Panc1 (cell line): ENCODE data around the gene PCBD2. TPM values are rescaled to one million over a fixed set of nuclear protein-coding genes. Genes with fewer than 3 reads are reported as not detected.

ENCODE experiments used
- ATAC-seq: fragments of 200-7000 bp; cut with Tn5 transposase; 2 replicates; pipeline ENCODE4 v1.9.1; 2020; ENCODE audit warnings: mild to moderate bottlenecking, moderate library complexity
- BruUV-seq: library from RNA; stranded (reverse); fragments of 400-500 nt; replicated peaks from 2 replicates; lab custom pipeline; 2021; lab: Mats Ljungman, UMichigan
- CTCF ChIA-PET: fragments of 300-600 bp; sonication (Branson Sonifier 250); formaldehyde crosslinking; loops from one replicate; lab custom pipeline; 2022; ENCODE audit warnings: antibody characterized with exemption; lab: Charles Lee
- POLR2A ChIA-PET: fragments of 300-600 bp; sonication (Branson Sonifier 250); formaldehyde crosslinking; loops from one replicate; lab custom pipeline; 2022; ENCODE audit warnings: antibody characterized with exemption; lab: Charles Lee
- DNase-seq: peaks from one replicate; pipeline ENCODE4 v3.0.0-alpha.2; 2010; ENCODE audit warnings: low read depth, low spot score
- H3K27ac ChIP-seq: 2 replicates; pipeline ENCODE4 v1.5.1; 2011; ENCODE audit warnings: mild to moderate bottlenecking, low read length, inconsistent platforms
- H3K27me3 ChIP-seq: fragments of 200-500 bp; sonication (Bioruptor generic); 2 replicates; pipeline ENCODE4 v1.6.0; 2014; ENCODE audit warnings: low read length, inconsistent platforms; ENCODE audit not compliant: control insufficient read depth, insufficient read depth
- H3K36me3 ChIP-seq: fragments of 200-500 bp; sonication (Bioruptor generic); 2 replicates; pipeline ENCODE4 v1.5.1; 2014; ENCODE audit warnings: inconsistent platforms, mild to moderate bottlenecking, low read length, moderate library complexity; ENCODE audit not compliant: control insufficient read depth, insufficient read depth
- H3K4me1 ChIP-seq: 2 replicates; pipeline ENCODE4 v1.5.1; 2011; ENCODE audit warnings: inconsistent platforms, mild to moderate bottlenecking, low read length, moderate library complexity; ENCODE audit not compliant: control insufficient read depth, insufficient read depth
- H3K4me3 ChIP-seq, 2 experiments: 2 replicates each; pipeline ENCODE4 v1.5.1; 2011 to 2012; ENCODE audit warnings: low read depth in 2 of 2, low read length in 2 of 2, mild to moderate bottlenecking in 2 of 2, inconsistent platforms in 1 of 2, moderate library complexity in 1 of 2
- H3K9me3 ChIP-seq: fragments of 200-500 bp; sonication (Bioruptor generic); 2 replicates; pipeline ENCODE4 v1.5.1; 2014; ENCODE audit warnings: low read depth, mild to moderate bottlenecking, inconsistent platforms, low read length, moderate library complexity; ENCODE audit not compliant: control insufficient read depth, insufficient read depth
- POLR2AphosphoS5 ChIP-seq: IDR thresholded peaks from 2 replicates; pipeline ENCODE4 v1.6.1; 2012; ENCODE audit warnings: mild to moderate bottlenecking, low read depth, low read length, moderate library complexity
- SIN3A ChIP-seq: IDR thresholded peaks from 2 replicates; pipeline ENCODE4 v1.6.1; 2012; ENCODE audit warnings: low read depth, mild to moderate bottlenecking, low read length, moderate library complexity, borderline replicate concordance; ENCODE audit not compliant: insufficient read depth
- TCF7L2 ChIP-seq: IDR thresholded peaks from 2 replicates; pipeline ENCODE4 v1.6.1; 2011; ENCODE audit warnings: mild to moderate bottlenecking, low read depth, low read length, inconsistent platforms
- in situ Hi-C: cut with HindIII; loops from 2 replicates; pipeline ENCODE4 v1.10.0; 2016; ENCODE audit warnings: low sequenced_read_pairs, low pct_unique_long_range_greater_than_20kb
- intact Hi-C: fragments of 100-400 bp; cut with micrococcal nuclease; formaldehyde crosslinking; loops from one replicate; pipeline ENCODE4 v1.10.0; 2022; ENCODE audit not compliant: unreplicated experiment
- total RNA-seq: library from RNA; stranded (reverse); gene quantifications from one replicate; pipeline ENCODE4 v1.2.1, GENCODE V29; 2021; ENCODE audit not compliant: unreplicated experiment
- TF ChIP-seq, protein P1 (sequence below): fragments of 450-650 bp; IDR thresholded peaks from 2 replicates; pipeline ENCODE4 v1.5.1; 2017; ENCODE audit warnings: mild to moderate bottlenecking
- TF ChIP-seq, protein P2 (sequence below), 2 experiments: IDR thresholded peaks; 2 replicates each; pipeline ENCODE4 v1.6.1; 2011 to 2012; ENCODE audit warnings: low read depth in 2 of 2, control low read depth in 1 of 2, low read length in 1 of 2, mild to moderate bottlenecking in 1 of 2, moderate library complexity in 1 of 2; ENCODE audit not compliant: insufficient read depth in 1 of 2

PCBD2 gene
- total RNA-seq, 1 experiment from 2014 or later = 19.8 TPM

DNA sequence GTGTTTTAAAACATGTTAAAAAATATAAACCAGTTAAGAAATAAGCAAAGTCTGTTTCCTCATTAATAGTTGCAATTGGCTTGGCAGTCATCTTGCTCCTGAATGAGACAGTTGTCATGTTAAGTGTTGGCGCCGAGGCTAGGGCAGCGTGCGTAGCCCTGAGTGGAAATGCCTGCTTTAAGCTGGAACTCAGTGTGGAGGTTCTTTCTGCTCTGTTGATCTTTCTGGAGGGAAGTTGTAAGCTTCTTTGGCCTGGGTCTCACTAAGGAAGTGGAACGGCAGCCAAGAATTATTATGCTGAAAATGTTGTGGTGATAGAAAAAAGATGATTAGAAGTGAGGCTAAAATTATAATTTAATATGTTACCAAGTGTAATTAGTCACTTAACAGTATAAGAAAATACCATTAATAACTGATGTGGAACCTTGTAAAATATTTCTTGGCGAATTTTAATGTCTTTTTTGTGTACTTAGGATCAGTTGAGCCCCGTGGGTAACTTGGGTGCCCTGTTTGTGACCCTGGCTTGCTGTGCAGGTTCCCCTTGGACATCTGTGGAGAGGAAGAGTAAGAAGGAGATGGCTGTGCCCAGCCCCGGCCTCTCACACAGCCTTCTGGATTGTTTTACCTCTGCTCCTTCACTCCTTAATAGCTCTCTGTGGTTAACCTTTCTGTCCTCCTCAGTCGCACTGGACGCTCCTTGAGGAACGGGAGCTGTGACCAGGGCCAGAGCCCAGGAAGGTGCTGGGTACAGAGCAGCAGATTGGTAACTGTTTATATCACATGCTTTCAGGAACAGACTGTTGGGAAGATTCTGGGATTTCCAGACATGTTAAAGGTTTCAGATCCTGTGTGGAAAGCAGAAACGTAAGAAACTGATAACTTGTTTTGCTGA, 31.0 kb downstream of the PCBD2 start:
- BruUV-seq = no TSS peak
- CTCF ChIA-PET = no interaction called here
- in situ Hi-C loops = no loop called here

DNA sequence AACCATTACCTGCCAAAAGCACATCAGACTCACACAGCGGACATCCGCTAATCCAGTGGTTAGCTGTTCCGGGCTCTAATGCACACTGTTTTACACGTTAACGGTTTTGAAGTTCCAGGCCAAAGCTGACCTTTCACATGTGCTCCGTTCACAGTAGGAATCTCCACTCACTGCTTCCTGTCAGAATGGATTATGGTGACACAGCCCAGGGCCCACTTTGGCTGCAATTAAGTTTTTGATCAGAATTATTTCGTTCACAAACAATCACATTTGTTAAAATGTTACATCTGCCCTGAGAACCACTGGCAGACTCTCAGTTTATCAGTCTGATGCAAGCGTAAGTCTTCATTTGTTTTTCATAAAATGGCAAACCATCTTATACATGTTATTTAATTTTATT, 32.6 kb downstream of the PCBD2 start:
- intact Hi-C loops (no loop called here), in situ Hi-C loops (no loop called here)
- no TSS peak for BruUV-seq
- CTCF ChIA-PET = no interaction called here
- H3K4me3 ChIP-seq = no peak overlapping the region
- peaks cover 15% of the 10 kb centered on the region for H3K36me3 ChIP-seq
- POLR2A ChIA-PET = no interaction called here
- no peaks in the 10 kb centered on the region for H3K9me3 ChIP-seq
- no peaks in the 10 kb centered on the region for H3K27me3 ChIP-seq
- DNase-seq = no peak
- no peak for ATAC-seq
- H3K4me1 ChIP-seq = no peaks in the 10 kb centered on the region
- no peak overlapping the region for H3K27ac ChIP-seq
- TF ChIP-seq SIN3A (no peak), TCF7L2 (no peak), POLR2AphosphoS5 (no peak)
- TF ChIP-seq, protein P1, sequence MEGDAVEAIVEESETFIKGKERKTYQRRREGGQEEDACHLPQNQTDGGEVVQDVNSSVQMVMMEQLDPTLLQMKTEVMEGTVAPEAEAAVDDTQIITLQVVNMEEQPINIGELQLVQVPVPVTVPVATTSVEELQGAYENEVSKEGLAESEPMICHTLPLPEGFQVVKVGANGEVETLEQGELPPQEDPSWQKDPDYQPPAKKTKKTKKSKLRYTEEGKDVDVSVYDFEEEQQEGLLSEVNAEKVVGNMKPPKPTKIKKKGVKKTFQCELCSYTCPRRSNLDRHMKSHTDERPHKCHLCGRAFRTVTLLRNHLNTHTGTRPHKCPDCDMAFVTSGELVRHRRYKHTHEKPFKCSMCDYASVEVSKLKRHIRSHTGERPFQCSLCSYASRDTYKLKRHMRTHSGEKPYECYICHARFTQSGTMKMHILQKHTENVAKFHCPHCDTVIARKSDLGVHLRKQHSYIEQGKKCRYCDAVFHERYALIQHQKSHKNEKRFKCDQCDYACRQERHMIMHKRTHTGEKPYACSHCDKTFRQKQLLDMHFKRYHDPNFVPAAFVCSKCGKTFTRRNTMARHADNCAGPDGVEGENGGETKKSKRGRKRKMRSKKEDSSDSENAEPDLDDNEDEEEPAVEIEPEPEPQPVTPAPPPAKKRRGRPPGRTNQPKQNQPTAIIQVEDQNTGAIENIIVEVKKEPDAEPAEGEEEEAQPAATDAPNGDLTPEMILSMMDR = no peak
- TF ChIP-seq, protein P2, sequence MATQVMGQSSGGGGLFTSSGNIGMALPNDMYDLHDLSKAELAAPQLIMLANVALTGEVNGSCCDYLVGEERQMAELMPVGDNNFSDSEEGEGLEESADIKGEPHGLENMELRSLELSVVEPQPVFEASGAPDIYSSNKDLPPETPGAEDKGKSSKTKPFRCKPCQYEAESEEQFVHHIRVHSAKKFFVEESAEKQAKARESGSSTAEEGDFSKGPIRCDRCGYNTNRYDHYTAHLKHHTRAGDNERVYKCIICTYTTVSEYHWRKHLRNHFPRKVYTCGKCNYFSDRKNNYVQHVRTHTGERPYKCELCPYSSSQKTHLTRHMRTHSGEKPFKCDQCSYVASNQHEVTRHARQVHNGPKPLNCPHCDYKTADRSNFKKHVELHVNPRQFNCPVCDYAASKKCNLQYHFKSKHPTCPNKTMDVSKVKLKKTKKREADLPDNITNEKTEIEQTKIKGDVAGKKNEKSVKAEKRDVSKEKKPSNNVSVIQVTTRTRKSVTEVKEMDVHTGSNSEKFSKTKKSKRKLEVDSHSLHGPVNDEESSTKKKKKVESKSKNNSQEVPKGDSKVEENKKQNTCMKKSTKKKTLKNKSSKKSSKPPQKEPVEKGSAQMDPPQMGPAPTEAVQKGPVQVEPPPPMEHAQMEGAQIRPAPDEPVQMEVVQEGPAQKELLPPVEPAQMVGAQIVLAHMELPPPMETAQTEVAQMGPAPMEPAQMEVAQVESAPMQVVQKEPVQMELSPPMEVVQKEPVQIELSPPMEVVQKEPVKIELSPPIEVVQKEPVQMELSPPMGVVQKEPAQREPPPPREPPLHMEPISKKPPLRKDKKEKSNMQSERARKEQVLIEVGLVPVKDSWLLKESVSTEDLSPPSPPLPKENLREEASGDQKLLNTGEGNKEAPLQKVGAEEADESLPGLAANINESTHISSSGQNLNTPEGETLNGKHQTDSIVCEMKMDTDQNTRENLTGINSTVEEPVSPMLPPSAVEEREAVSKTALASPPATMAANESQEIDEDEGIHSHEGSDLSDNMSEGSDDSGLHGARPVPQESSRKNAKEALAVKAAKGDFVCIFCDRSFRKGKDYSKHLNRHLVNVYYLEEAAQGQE (IDR thresholded peaks at IDR 0.05; ENCODE audit: insufficient read depth in 1 of 2, low read depth in 2 of 2, low read length in 1 of 2) = no peak

More for the DNA sequence above, 31.0 kb downstream of the PCBD2 start:
- TF ChIP-seq, protein P2 (IDR thresholded peaks at IDR 0.05; ENCODE audit: insufficient read depth in 1 of 2, low read depth in 2 of 2, low read length in 1 of 2) = no peak
- no peak for TF ChIP-seq POLR2AphosphoS5
- TF ChIP-seq SIN3A = no peak
- no peak for TF ChIP-seq TCF7L2
- TF ChIP-seq, protein P1 = no peak
- H3K4me3 ChIP-seq = no peak overlapping the region
- H3K9me3 ChIP-seq = no peaks in the 10 kb centered on the region
- ATAC-seq (no peak), DNase-seq (no peak)
- no peaks in the 10 kb centered on the region for H3K4me1 ChIP-seq
- intact Hi-C loops = no loop called here
- peaks cover 20% of the 10 kb centered on the region for H3K36me3 ChIP-seq
- POLR2A ChIA-PET = no interaction called here
- no peaks in the 10 kb centered on the region for H3K27me3 ChIP-seq
- no peak overlapping the region for H3K27ac ChIP-seq
